SU-DHL-6 (cell line): Measurements from ENCODE around the gene MPRIP.

ENCODE experiments used
- CTCF ChIP-seq: fragments of 200-600 bp; sonication (generic); IDR thresholded peaks from one replicate; pipeline ENCODE4 v1.5.1; 2017; ENCODE audit warnings: antibody characterized with exemption, mild to moderate bottlenecking, low read length, moderate library complexity; ENCODE audit not compliant: insufficient read depth, poor library complexity, severe bottlenecking
- EZH2phosphoT487 ChIP-seq: fragments of 200-600 bp; sonication (generic), shearing (Covaris generic); conservative IDR thresholded peaks from 2 replicates; pipeline ENCODE4 v1.6.1; 2018; ENCODE audit warnings: mild to moderate bottlenecking, antibody characterized with exemption, low read length, moderate library complexity, mixed read lengths

- TF ChIP-seq EZH2phosphoT487 (no peak), CTCF (no peak)
Measured at GRCh38 chr17:17176341-17176740, 134.1 kb downstream of the MPRIP start.
